Gastroesophageal sphincter (tissue), 4 donors: ENCODE measurements around the gene CATSPERZ. TPM values are rescaled to one million over a fixed set of nuclear protein-coding genes. Genes with fewer than 3 reads are reported as not detected.

Experiments
- ATAC-seq: fragments of 150-250 bp; one replicate; pipeline ENCODE4 v1.9.1; 2016; ENCODE audit warnings: mild to moderate bottlenecking, moderate library complexity
- H3K27ac ChIP-seq, 4 donors: fragments of 200-600 bp; sonication (generic) in 3 of 4; 1 replicate in 3 of 4; 2 replicates in 1 of 4; pipeline ENCODE4 v1.5.1; 2016 to 2019
- H3K27me3 ChIP-seq: fragments of 200-600 bp; sonication (generic); one replicate; pipeline ENCODE4 v1.5.1; 2019
- H3K36me3 ChIP-seq, 2 donors: fragments of 200-600 bp; sonication (generic); one replicate each; pipeline ENCODE4 v1.5.1; 2019; ENCODE audit warnings: control low read depth in 1 of 2
- H3K4me1 ChIP-seq, 3 donors: fragments of 200-600 bp; sonication (generic); 1 replicate in 2 of 3; 2 replicates in 1 of 3; pipeline ENCODE4 v1.5.1; 2016 to 2019; ENCODE audit warnings: control low read depth in 2 of 3
- H3K4me3 ChIP-seq, 2 donors: fragments of 200-600 bp; sonication (generic); one replicate each; pipeline ENCODE4 v1.5.1; 2019; ENCODE audit warnings: mild to moderate bottlenecking in 1 of 2, moderate library complexity in 1 of 2
- H3K9me3 ChIP-seq, 3 donors: fragments of 200-600 bp; sonication (generic); one replicate each; pipeline ENCODE4 v1.5.1; 2017 to 2019; ENCODE audit warnings: control low read depth in 2 of 3
- EP300 ChIP-seq: sonication (generic); formaldehyde crosslinking; IDR thresholded peaks from one replicate; pipeline ENCODE4 v1.6.1; 2017; ENCODE audit warnings: antibody characterized with exemption, mild to moderate bottlenecking
- POLR2A ChIP-seq, 2 donors: fragments of 450-650 bp; IDR thresholded peaks; one replicate each; pipeline ENCODE4 v1.6.1; 2017; ENCODE audit warnings: antibody characterized with exemption in 2 of 2, mild to moderate bottlenecking in 2 of 2, moderate library complexity in 1 of 2
- POLR2AphosphoS5 ChIP-seq: sonication (generic); formaldehyde crosslinking; IDR thresholded peaks from one replicate; pipeline ENCODE4 v1.6.1; 2017; ENCODE audit warnings: antibody characterized with exemption
- WGBS, 2 donors: methylation state at CpG; one replicate each; pipeline ENCODE4 v1.1.5; 2018; ENCODE audit warnings: low coverage in 1 of 2; 5-methylcytosine and 5-hydroxymethylcytosine counted together
- total RNA-seq, 4 donors: library from RNA; depleted of rRNA; stranded (reverse); fragments of >200 nt; gene quantifications; one replicate each; pipeline ENCODE4 v1.1.0, GENCODE V29; 2016
- TF ChIP-seq, protein P1 (sequence below), 4 experiments: fragments of 200-600 bp in 2 of 4; fragments of 450-650 bp in 2 of 4; sonication (generic) in 1 of 4; IDR thresholded peaks; one replicate each; pipeline ENCODE4 v1.5.1; 2017 to 2019; ENCODE audit warnings: antibody characterized with exemption in 4 of 4, mild to moderate bottlenecking in 2 of 4, moderate library complexity in 2 of 4

Gene CATSPERZ
- total RNA-seq, 4 donors from 2014 or later, result not detected

DNA sequence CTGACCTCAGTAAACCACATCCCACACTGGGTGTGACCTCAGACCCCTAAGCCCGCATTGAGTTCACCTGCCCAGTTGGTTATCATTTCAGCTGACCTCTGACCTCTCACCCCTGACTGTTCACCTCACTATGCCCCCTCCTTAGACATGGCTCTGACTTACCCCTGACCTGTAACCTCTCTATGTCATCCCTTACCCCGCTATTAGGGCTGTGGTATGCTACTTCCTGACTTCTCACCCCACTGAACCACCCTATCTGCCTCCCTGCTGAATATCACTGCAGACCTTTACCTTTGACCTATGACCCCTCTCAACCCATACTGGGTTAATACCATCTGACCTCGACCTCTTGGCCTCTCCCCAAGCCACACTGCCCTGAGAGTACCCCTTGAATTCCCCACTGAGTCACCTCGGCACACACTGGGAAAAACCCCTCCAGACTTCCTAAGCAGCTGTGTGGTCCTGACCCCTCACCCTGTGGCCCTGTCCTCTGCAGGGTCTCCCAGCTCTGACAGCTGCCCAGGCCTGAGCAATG, 40.6 kb upstream of the CATSPERZ start:
- H3K27ac ChIP-seq, result no peak overlapping the region
- no peak for ATAC-seq
- TF ChIP-seq, protein P1, sequence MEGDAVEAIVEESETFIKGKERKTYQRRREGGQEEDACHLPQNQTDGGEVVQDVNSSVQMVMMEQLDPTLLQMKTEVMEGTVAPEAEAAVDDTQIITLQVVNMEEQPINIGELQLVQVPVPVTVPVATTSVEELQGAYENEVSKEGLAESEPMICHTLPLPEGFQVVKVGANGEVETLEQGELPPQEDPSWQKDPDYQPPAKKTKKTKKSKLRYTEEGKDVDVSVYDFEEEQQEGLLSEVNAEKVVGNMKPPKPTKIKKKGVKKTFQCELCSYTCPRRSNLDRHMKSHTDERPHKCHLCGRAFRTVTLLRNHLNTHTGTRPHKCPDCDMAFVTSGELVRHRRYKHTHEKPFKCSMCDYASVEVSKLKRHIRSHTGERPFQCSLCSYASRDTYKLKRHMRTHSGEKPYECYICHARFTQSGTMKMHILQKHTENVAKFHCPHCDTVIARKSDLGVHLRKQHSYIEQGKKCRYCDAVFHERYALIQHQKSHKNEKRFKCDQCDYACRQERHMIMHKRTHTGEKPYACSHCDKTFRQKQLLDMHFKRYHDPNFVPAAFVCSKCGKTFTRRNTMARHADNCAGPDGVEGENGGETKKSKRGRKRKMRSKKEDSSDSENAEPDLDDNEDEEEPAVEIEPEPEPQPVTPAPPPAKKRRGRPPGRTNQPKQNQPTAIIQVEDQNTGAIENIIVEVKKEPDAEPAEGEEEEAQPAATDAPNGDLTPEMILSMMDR (IDR thresholded peaks at IDR 0.05), result no peak
- TF ChIP-seq POLR2AphosphoS5 (no peak), POLR2A (IDR thresholded peaks at IDR 0.05) (no peak), EP300 (no peak)
- H3K9me3 ChIP-seq, result no peaks in the 10 kb centered on the region
- no peak overlapping the region for H3K4me3 ChIP-seq
- peaks cover 0 to 98% of the 10 kb centered on the region in 2 donors for H3K36me3 ChIP-seq
- no peaks in the 10 kb centered on the region for H3K4me1 ChIP-seq
- no peaks in the 10 kb centered on the region for H3K27me3 ChIP-seq
- WGBS, 2 donors, result 76 to 93% methylated on average over 2 to 4 of the region's 4 CpGs

DNA sequence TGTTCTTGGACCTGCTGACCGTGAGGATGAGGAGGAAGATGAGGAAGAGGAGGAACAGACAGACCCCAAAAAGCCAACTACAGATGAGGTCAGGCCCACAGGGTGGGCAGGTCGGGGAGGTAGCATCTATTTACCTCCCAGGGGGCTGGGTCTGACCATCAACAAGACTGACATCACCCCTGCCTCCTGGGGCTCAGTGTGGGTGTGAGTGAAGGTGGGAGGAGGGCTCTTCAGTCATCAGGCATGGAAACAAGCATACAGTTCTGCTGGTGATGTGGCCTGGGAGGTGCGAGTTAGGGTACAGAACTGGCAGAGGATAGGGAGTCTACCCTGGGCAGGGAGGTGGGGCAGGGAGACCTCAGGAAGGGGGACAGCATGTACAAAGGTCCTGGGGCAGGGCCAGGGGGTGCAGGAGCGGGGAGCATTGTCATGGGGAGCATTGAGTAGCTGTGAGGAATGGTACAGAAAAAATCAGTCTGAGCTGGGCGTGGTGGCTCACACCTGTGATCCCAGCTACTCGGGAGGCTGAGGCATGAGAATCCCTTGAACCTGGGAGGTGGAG, 39.9 kb upstream of the CATSPERZ start:
- no peak for ATAC-seq
- TF ChIP-seq POLR2A (IDR thresholded peaks at IDR 0.05), result no peak
- no peak for TF ChIP-seq POLR2AphosphoS5
- no peak for TF ChIP-seq EP300
- TF ChIP-seq, protein P1 (IDR thresholded peaks at IDR 0.05), result no peak
- no peaks in the 10 kb centered on the region for H3K27me3 ChIP-seq
- H3K27ac ChIP-seq, result no peak overlapping the region
- H3K36me3 ChIP-seq, result peaks cover 0 to 98% of the 10 kb centered on the region in 2 donors
- H3K9me3 ChIP-seq, result no peaks in the 10 kb centered on the region
- no peaks in the 10 kb centered on the region for H3K4me1 ChIP-seq
- 97 to 100% methylated on average over 3 to 4 of the region's 6 CpGs for WGBS, 2 donors
- H3K4me3 ChIP-seq, result no peak overlapping the region

DNA sequence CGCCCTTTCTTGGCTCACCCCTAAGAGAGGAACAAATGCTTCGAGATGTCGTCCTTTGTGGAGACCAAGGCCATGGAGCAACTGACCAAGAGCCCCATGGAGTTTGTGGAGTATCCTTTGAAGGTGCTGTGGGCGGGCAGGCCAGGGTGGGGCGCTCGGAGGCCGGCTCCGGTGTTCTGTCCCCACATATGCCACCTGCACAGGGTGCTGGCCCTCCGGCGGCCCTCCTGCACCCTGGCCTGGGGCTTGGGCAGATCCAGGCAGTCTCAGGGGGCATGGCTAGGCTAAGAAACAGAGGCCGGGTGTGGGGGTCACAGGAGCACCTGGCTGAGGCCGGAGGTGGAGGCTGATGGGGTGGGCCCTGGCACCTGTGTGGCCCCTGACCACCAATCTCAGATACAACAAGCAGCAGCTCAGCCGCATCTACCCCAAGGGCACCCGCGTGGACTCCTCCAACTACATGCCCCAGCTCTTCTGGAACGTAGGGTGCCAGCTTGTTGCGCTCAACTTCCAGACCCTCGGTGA, 38.5 kb upstream of the CATSPERZ start:
- no peak for ATAC-seq
- no peaks in the 10 kb centered on the region for H3K27me3 ChIP-seq
- H3K4me3 ChIP-seq, result no peak overlapping the region
- no peaks in the 10 kb centered on the region for H3K9me3 ChIP-seq
- no peaks in the 10 kb centered on the region for H3K4me1 ChIP-seq
- no peak overlapping the region for H3K27ac ChIP-seq
- peaks cover 0 to 98% of the 10 kb centered on the region in 2 donors for H3K36me3 ChIP-seq
- TF ChIP-seq, protein P1 (IDR thresholded peaks at IDR 0.05), result no peak
- no peak for TF ChIP-seq EP300
- TF ChIP-seq POLR2A (IDR thresholded peaks at IDR 0.05), result no peak
- no peak for TF ChIP-seq POLR2AphosphoS5
- 76% methylated on average over 5 of the region's 18 CpGs; no CpG with 5 or more reads in 1 of the 2 donors for WGBS, 2 donors

DNA sequence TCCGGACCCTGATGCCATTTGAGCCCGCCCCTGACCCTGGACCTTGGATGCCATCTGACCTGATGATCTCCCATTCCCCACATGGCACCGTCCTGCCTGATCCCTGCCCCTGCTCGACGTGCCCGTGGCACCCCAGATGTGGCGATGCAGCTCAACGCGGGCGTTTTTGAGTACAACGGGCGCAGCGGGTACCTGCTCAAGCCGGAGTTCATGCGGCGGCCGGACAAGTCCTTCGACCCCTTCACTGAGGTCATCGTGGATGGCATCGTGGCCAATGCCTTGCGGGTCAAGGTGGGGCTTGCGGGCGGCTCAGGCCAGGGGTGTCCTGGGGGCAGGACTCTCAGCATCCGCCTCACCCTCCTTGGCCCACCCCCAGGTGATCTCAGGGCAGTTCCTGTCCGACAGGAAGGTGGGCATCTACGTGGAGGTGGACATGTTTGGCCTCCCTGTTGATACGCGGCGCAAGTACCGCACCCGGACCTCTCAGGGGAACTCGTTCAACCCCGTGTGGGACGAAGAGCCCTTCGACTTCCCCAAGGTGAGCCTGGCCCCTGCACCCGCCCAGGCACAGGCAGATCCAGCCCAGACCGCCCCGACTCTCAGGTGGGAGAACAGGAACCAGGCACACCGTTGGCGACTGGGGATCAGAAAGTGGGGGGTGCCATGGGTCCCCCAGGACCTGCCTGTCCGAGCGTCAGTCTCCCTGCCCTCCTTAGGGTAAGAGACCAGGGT, 37.7 kb upstream of the CATSPERZ start:
- no peak for ATAC-seq
- Histone ChIP-seq H3K27ac (no peak overlapping the region), H3K4me3 (no peak overlapping the region), H3K36me3 (peaks cover 0 to 97% of the 10 kb centered on the region in 2 donors), H3K9me3 (no peaks in the 10 kb centered on the region), H3K4me1 (peaks cover 0 to 5% (median 0%) of the 10 kb centered on the region in 3 donors), H3K27me3 (no peaks in the 10 kb centered on the region)
- 100% methylated on average over 2 of the region's 42 CpGs; no CpG with 5 or more reads in 1 of the 2 donors for WGBS, 2 donors
- TF ChIP-seq, protein P1 (IDR thresholded peaks at IDR 0.05), result no peak
- no peak for TF ChIP-seq POLR2A (IDR thresholded peaks at IDR 0.05)
- TF ChIP-seq POLR2AphosphoS5, result no peak
- TF ChIP-seq EP300, result no peak
